ENCODE data around the gene UNC13A. TPM values are rescaled to one million over a fixed set of nuclear protein-coding genes. Genes with fewer than 3 reads are reported as not detected.

The UNC13A gene
- total and polyA plus RNA-seq, 2 of the 13 experiments (the other 11 are each of a cell fraction or from before 2014, with no cell fraction given) = 0.11 to 0.45 TPM

DNA sequence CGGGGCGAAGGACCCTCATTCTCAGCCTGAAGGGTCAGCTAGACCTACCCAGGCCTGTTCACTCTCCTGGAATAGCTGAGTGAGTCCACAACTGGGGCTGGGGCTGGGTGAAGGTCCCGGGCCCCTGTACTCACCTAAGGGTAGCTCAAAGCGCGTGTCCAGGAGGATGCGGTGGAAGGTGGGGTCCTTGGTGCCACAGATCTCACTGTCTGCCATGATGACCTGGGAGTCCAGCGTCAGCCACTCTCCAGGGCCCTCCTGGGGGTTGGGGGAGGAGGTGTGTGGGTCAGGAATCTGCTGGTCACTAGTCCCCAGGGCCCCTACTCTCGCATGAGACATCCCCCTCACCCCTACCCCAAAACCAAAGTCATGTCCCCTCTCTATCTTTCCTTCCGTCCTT, 18.7 kb downstream of the UNC13A start (continued):
- TF ChIP-seq, protein P1, sequence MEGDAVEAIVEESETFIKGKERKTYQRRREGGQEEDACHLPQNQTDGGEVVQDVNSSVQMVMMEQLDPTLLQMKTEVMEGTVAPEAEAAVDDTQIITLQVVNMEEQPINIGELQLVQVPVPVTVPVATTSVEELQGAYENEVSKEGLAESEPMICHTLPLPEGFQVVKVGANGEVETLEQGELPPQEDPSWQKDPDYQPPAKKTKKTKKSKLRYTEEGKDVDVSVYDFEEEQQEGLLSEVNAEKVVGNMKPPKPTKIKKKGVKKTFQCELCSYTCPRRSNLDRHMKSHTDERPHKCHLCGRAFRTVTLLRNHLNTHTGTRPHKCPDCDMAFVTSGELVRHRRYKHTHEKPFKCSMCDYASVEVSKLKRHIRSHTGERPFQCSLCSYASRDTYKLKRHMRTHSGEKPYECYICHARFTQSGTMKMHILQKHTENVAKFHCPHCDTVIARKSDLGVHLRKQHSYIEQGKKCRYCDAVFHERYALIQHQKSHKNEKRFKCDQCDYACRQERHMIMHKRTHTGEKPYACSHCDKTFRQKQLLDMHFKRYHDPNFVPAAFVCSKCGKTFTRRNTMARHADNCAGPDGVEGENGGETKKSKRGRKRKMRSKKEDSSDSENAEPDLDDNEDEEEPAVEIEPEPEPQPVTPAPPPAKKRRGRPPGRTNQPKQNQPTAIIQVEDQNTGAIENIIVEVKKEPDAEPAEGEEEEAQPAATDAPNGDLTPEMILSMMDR (CRISPR knock-in tag; IDR thresholded peaks at IDR 0.05) = no peak
- TF ChIP-seq, protein P2, sequence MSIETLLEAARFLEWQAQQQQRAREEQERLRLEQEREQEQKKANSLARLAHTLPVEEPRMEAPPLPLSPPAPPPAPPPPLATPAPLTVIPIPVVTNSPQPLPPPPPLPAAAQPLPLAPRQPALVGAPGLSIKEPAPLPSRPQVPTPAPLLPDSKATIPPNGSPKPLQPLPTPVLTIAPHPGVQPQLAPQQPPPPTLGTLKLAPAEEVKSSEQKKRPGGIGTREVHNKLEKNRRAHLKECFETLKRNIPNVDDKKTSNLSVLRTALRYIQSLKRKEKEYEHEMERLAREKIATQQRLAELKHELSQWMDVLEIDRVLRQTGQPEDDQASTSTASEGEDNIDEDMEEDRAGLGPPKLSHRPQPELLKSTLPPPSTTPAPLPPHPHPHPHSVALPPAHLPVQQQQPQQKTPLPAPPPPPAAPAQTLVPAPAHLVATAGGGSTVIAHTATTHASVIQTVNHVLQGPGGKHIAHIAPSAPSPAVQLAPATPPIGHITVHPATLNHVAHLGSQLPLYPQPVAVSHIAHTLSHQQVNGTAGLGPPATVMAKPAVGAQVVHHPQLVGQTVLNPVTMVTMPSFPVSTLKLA (IDR thresholded peaks at IDR 0.05) = no peak
- TF ChIP-seq WIZ (CRISPR knock-in tag; IDR thresholded peaks at IDR 0.05) (no peak), SMARCE1 (IDR thresholded peaks at IDR 0.05; ENCODE audit: borderline replicate concordance) (no peak), ZNF546 (CRISPR knock-in tag; conservative IDR thresholded peaks at IDR 0.05) (no peak), ZNF251 (CRISPR knock-in tag; IDR thresholded peaks at IDR 0.05) (no peak), ZNF335 (CRISPR knock-in tag; IDR thresholded peaks at IDR 0.05) (no peak), SYNCRIP (IDR thresholded peaks at IDR 0.05; ENCODE audit: insufficient read depth, low read depth, low read length) (no peak)
- TF ChIP-seq, protein P3, sequence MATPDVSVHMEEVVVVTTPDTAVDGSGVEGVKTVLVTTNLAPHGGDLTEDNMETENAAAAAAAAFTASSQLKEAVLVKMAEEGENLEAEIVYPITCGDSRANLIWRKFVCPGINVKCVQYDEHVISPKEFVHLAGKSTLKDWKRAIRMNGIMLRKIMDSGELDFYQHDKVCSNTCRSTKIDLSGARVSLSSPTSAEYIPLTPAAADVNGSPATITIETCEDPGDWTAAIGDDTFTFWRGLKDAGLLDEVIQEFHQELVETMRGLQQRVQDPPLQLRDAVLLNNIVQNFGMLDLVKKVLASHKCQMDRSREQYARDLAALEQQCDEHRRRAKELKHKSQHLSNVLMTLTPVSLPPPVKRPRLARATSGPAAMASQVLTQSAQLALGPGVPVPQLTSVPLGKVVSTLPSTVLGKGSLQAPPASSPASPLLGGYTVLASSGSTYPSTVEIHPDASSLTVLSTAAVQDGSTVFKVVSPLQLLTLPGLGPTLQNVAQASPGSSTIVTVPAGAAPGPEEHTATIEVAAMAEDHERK (CRISPR knock-in tag; IDR thresholded peaks at IDR 0.05; ENCODE audit: low read depth) = no peak

DNA sequence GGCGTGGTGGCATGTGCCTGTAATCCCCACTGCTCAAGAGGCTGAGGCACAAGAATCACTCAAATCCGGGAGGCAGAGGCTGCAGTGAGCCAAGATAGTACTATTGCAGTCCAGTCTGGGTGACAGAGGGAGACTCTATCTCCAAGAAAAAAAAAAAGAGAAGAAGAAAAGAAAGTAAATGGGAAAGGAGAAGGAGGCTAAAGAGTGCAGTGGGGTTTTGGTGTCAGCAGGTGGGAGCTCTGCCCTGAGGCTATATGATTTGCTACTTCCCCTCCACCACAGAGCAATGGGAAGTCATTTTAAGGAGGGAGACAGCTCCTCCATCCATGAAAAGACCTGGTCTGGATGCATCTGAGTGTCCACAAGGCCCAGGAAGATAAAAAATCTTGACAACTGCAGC, 23.1 kb downstream of the UNC13A start:
- WGBS (ENCODE audit: low lambda C conversion rate) = 6% methylated on average over 2 of the region's 2 CpGs
- H3K4me1 ChIP-seq (ENCODE audit: insufficient read depth, low read length) = no peaks in the 10 kb centered on the region
- no peaks in the 10 kb centered on the region for H3K36me3 ChIP-seq (replicated peaks in 1 of 2; ENCODE audit: control insufficient read depth in 1 of 2, insufficient read depth in 2 of 2, low read length in 2 of 2)
- in situ Hi-C loops (cut with HindIII; ENCODE audit: extremely low pct_ligation_motif_present, low pct_unique_long_range_greater_than_20kb) (no loop called here), intact Hi-C loops (cut with micrococcal nuclease; ENCODE audit: unreplicated experiment) (no loop called here)
- H3K9ac ChIP-seq (ENCODE audit: insufficient read depth, low read depth, low read length) = no peak overlapping the region
- H3K27ac ChIP-seq (ENCODE audit: extremely low read length, insufficient read depth, low read length) = no peak overlapping the region
- no peaks in the 10 kb centered on the region for H3K79me2 ChIP-seq (ENCODE audit: insufficient read depth, low read length)
- FAIRE-seq (no peak), ATAC-seq (no peak), DNase-seq (ENCODE audit: low spot score) (no peak)
- no peak overlapping the region for H2AFZ ChIP-seq (ENCODE audit: low read length)
- ChIA-PET CTCF (ENCODE audit: low intra/inter-chr PET ratio, low total read pairs) (no interaction called here), POLR2A (no interaction called here)
- no peaks in the 10 kb centered on the region for H4K20me1 ChIP-seq (ENCODE audit: insufficient read depth, low read length)
- peaks cover 17% of the 10 kb centered on the region for H3K9me3 ChIP-seq (ENCODE audit: low read length)
- no peaks in the 10 kb centered on the region; a peak in 1 of 5 replicates for H3K27me3 ChIP-seq (ENCODE audit: control insufficient read depth in 1 of 2, insufficient read depth in 2 of 2, low read length in 2 of 2)
- no TSS peak for BruUV-seq (replicated peaks)
- H3K4me2 ChIP-seq (ENCODE audit: low read depth, low read length) = no peak overlapping the region
- no peak overlapping the region for H3K4me3 ChIP-seq (replicated peaks in 1 of 3; ENCODE audit: insufficient read depth in 1 of 3, low read depth in 2 of 3, low read length in 3 of 3)
- TF ChIP-seq, protein P4, sequence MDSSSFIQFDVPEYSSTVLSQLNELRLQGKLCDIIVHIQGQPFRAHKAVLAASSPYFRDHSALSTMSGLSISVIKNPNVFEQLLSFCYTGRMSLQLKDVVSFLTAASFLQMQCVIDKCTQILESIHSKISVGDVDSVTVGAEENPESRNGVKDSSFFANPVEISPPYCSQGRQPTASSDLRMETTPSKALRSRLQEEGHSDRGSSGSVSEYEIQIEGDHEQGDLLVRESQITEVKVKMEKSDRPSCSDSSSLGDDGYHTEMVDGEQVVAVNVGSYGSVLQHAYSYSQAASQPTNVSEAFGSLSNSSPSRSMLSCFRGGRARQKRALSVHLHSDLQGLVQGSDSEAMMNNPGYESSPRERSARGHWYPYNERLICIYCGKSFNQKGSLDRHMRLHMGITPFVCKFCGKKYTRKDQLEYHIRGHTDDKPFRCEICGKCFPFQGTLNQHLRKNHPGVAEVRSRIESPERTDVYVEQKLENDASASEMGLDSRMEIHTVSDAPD (CRISPR knock-in tag; IDR thresholded peaks at IDR 0.05) = no peak
- TF ChIP-seq MAFK (conservative IDR thresholded peaks at IDR 0.05 in 1 of 2, IDR thresholded peaks at IDR 0.05 in 1 of 2; ENCODE audit: low read length in 2 of 2) (no peak), GATAD2A (CRISPR knock-in tag; IDR thresholded peaks at IDR 0.05) (no peak)
- TF ChIP-seq, protein P5, sequence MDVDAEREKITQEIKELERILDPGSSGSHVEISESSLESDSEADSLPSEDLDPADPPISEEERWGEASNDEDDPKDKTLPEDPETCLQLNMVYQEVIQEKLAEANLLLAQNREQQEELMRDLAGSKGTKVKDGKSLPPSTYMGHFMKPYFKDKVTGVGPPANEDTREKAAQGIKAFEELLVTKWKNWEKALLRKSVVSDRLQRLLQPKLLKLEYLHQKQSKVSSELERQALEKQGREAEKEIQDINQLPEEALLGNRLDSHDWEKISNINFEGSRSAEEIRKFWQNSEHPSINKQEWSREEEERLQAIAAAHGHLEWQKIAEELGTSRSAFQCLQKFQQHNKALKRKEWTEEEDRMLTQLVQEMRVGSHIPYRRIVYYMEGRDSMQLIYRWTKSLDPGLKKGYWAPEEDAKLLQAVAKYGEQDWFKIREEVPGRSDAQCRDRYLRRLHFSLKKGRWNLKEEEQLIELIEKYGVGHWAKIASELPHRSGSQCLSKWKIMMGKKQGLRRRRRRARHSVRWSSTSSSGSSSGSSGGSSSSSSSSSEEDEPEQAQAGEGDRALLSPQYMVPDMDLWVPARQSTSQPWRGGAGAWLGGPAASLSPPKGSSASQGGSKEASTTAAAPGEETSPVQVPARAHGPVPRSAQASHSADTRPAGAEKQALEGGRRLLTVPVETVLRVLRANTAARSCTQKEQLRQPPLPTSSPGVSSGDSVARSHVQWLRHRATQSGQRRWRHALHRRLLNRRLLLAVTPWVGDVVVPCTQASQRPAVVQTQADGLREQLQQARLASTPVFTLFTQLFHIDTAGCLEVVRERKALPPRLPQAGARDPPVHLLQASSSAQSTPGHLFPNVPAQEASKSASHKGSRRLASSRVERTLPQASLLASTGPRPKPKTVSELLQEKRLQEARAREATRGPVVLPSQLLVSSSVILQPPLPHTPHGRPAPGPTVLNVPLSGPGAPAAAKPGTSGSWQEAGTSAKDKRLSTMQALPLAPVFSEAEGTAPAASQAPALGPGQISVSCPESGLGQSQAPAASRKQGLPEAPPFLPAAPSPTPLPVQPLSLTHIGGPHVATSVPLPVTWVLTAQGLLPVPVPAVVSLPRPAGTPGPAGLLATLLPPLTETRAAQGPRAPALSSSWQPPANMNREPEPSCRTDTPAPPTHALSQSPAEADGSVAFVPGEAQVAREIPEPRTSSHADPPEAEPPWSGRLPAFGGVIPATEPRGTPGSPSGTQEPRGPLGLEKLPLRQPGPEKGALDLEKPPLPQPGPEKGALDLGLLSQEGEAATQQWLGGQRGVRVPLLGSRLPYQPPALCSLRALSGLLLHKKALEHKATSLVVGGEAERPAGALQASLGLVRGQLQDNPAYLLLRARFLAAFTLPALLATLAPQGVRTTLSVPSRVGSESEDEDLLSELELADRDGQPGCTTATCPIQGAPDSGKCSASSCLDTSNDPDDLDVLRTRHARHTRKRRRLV (CRISPR knock-in tag; IDR thresholded peaks at IDR 0.05) = no peak

Data from HepG2 (cell line).